NCI-H1930 (cell line): ENCODE data around the gene TCERG1.

ENCODE experiments used
- DNase-seq, 2 experiments: peaks; one replicate each; lab custom pipeline; 2025; lab: John Stamatoyannopoulos, UW

TCERG1 gene

GRCh38 chr5:146446861-146447733, at the start of gene TCERG1:
Gene TCERG1, plus strand, starts transcription at chr5:146447333. Its CDS starts 17 bp downstream, at chr5:146447350.
- peak; percentile 96 to 97 for DNase-seq

- DNase-seq: no peak
These were observed 48.3 kb upstream of the TCERG1 start for GRCh38 chr5:146398826-146399225.

- DNase-seq: no peak
These were observed 47.7 kb upstream of the TCERG1 start for GRCh38 chr5:146399481-146399880.

DNA sequence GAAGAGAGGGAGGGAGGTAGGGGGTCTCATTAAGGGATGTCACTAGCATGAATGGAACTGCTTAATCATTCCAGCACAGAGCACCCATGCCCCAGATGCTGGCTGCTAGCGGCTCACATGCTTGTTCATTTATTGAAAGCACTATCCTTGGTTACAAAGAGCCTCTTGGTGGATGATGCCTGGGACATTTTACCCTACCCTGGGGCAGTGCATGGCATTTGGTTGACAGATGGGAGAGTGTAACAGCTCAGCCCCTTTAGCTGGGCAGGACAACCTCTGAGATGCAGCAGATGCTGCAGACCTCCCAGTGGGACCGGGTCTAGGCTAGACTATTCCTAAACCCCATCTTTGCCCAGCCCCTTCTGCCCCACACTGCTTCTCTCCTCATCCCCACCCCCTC, 46.9 kb upstream of the TCERG1 start:
- DNase-seq: no peak

DNA sequence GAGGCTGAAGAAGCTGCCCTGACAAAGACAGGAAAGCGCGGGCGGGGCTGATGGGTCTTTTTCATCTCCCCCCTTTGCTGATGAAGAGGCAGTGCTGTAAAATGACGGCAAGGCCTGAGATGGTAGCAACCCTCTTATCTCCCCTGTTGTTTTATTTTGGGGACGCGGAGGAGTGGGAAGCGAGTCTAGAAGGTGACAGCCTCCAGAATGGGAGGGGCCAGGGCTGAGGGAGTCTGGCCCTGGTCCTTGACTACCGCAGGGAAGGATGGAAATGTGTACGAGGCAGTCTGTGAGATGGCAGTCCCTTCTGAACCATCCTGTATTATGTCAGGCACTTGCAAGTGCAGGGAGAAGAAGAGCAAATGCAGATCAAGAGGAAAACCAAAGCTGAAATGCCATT, 46.1 kb upstream of the TCERG1 start:
- no peak for DNase-seq

DNA sequence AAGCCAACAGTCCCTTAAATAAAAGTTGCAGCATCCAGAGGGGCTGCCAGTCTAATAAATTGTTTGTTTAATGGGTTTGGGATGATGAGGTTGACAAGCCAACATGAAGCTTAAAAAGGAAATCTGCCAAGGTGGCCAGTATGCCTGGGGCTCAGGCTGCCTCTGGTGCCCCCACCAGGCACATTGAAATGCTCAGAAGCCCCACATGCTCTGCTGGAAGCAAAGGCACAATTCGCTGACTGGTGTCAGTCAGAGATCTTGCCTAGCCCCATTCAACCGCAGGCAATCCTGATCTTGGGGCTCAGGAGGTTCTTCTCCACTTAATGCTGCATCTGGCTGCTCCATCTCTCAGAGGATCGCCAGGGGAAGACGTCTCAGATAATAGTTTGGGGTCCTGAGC, 44.2 kb upstream of the TCERG1 start:
- DNase-seq: no peak

DNA sequence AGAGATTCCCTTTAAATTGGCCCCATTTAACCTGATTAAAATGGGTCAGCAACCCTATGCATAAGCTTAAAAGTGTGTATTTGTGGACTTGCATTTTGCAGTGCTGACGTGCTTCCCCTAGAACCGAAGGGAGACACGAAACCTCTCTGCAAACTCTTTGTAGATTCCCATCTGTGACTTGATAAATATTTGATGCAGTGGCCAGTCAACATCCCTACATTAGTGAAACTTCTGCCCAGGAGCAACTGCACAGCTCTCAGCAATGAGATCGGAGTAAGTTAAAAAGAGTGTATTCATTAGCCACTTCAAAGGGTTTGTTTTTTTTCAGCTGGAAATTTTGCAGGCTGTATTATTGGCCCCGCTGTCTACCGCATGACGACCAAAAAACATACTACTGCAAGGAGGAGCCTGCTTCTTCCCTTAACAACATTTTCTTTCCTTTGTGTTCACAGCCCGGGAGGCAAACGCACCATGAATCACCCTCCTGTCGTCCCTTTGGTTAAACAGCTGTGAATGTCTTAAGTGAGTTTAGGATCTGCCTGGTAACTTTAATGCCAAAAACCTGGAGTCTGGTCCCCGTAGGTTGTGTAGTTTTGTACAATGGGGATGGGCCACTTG, 38.0 kb upstream of the TCERG1 start:
- DNase-seq: no peak

GRCh38 chr5:146410272-146410671, 36.9 kb upstream of the TCERG1 start:
- no peak for DNase-seq

- DNase-seq: no peak
These were observed 27.4 kb upstream of the TCERG1 start for GRCh38 chr5:146419696-146420095.

- no peak for DNase-seq
These were observed 22.1 kb upstream of the TCERG1 start for GRCh38 chr5:146425023-146425422.

DNA sequence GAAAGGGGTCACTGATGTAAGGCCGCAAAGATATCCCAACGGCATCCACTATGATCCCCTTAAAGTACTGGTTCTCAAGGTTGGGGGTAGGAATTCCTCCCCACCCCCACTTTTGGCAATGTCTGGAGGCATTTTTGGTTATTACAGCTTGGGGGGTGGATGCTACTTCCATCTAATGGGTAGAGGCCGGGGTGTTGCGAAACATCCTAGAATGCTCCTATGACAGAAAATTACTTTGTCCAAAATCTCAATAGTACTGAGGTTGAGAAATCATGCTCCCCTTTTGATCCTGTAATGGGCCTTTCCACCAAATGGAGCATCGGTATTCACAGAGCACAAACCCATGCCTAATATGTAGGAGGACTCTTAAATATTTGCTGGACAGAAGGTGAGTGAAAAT, 20.8 kb upstream of the TCERG1 start:
- DNase-seq: no peak

- peak in 1 of 2 experiments; percentile 5 for DNase-seq
These were observed 20.1 kb upstream of the TCERG1 start for GRCh38 chr5:146426853-146427618.

GRCh38 chr5:146427619-146427997, 19.5 kb upstream of the TCERG1 start:
- no peak for DNase-seq

DNA sequence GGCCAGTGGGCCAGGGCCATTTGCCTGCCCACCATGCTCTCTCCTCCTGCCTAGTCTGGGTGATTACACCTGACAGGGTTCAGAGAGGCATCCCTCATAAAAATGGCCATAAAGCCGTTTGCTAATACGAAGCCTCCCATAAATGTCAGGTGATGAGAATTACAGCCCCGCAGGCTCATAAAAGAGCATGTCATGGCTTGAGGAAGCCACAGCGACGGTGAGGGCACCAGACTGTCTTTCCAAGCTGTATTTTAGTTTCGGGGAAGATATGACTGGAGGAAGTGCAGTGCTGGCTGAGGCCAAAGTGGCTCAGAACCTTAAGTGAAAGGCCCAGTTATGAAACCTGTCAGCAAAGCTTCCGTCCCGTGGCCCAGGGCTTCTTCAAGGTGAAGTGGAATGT, 18.5 kb upstream of the TCERG1 start:
- DNase-seq: no peak

DNA sequence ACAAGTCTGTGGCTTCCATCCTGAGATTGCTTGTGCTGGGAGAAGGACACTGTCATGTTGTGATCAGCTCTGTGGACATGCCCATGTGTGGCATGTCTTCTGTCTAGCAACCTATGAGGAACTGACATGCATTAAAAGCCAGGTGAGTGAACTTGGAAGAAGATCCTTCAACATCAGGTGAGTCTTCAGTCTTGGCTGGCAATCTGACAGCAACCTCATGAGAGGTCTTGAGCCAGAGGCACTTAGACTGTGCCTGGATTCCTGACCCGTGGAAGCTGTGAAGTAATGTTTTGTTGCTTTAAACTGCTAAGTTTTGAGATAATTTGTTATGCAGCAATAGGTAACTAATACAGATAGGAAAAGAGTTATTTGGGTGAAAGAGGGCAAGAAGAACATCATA, 6.8 kb upstream of the TCERG1 start:
- no peak for DNase-seq

DNA sequence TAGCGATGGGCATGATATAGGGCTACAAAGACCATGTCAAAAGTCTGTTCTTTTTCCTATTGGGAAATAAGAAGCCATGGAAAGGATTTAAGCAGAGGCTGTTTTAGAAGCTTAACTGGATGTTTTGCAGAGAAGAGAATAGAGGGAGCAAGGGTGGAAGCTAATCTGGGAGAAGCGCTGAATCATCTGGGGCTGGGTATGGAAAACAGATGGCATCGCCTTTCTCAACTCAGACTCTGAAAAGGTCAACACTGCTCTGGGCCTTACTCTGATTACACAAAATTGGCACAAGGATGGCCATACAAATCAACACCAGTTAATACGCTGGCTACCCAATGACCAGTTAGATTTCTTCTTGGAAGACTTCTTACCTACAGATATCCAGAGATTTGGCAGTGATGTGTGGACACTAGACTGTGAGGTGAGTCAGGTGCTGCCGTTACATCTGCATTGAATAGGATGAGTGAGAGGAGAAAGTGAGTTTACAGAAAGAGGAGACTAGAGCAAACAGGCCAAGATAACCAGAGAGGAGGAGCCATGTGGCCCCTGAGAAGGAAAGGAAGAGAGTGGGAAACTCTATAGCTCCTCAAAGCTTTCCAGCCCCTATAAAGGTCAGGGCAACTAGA, 6.2 kb upstream of the TCERG1 start:
- DNase-seq: no peak

DNA sequence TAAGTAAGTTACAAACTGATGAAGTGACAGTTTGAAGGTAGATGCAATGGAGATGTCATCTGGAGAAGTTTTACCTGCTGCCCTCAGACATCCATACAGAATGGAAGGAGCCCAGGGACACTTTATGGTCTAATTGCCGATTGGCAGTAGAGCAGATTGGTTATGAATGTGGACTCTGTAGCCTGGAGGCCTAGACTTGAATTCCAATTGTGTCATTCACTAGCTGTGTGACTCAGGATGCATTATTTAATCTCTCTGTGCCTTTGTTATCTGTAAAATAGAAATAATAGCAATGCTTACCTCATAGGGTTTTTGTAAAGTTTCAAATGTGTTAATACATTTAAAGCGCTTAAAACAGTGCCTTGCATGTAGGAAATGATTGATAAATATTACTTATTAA, 5.2 kb upstream of the TCERG1 start:
- DNase-seq: no peak

GRCh38 chr5:146447734-146448380, 724 bp downstream of the TCERG1 start:
- DNase-seq: no peak

DNA sequence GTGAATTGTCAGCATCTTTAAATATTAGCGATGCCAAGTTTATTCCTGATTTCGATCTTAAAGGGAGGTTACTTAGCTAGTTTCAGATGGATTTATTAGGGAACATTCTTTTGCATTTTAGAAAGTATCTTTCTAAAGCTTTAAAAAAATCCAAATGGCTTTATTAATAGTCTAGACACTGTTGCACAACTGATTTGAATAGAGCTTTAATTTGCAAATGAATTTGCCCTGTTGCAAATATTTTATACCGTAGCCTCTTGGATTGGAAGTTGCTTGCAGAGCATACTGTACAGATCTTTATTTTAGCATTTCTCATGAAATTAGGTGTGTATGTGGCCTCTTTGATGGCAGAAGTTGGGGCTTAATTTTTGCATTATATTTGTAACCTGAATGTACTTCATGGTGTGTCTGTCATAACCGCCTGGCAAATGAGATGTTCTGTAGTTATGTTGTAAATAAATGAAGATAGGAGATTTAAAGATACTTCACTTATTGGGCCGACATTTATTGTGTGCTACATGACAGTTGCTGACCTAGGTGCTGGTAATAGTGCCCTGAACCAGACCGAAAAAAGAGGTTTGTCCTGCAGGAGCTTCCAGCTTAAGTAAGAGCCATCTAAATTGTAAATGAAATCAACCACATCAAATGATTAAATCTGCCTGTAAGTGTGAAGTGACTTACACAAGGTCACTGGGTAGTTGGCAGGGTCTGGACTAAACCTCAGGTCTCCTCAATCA, 1.8 kb downstream of the TCERG1 start:
- no peak for DNase-seq

DNA sequence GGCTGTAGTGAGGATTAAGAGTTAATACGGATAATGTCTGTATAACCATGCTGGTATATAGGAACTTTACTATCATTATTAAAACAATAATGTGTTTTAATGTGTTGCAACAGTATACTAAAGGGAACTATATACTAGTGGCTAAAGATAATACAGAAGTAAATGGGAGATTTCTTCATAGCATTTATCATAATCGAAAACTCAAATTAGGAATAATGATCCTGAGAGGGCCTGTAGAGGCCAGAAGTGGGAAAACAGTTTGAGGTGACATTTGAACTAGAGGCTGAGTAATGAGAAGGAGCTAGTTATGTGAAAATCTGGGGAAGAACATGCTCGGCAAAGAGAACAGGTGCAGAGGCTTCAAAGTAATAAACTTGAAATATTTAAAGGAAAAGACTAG, 2.9 kb downstream of the TCERG1 start:
- no peak for DNase-seq

DNA sequence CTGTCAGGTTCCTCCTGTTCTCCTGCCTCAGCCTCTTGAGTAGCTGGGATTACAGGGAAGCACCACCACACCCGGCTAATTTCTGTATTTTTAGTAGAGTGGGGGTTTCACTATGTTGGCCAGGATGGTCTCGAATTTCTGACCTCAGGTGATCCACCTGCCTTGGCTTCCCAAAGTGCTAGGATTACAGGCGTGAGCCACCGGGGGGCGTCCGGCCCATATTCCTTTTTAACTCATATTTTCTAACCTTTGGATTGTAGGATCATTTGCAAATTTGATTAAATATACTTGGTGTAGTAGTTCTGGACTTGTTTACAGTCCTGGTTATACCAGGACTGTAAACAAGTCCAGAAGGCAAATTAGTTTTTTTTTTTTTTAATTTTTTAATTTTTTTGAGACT, 4.3 kb downstream of the TCERG1 start:
- no peak for DNase-seq
